ENCODE data around the gene LRRC4C.

DNA sequence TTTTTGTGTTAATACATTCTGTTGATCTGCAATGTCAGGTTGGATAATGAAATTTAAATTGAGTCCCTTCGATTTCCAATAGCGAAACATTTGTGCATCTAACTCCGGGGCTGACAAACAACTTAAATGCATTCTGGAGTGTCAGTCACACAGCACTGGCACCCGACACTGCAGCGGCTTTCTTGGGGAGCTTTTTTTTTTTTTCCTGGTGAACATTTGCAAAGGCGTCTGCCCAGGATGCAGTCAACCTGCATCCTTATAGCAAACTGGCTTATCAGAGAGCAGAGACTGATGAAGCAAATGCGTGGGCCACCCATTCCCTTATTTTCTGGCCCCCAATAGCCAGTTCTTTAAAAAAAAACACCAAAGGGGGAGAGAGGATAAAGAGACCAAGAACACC lies 1167.7 kb downstream of the LRRC4C start:
- TF ChIP-seq, protein P1, sequence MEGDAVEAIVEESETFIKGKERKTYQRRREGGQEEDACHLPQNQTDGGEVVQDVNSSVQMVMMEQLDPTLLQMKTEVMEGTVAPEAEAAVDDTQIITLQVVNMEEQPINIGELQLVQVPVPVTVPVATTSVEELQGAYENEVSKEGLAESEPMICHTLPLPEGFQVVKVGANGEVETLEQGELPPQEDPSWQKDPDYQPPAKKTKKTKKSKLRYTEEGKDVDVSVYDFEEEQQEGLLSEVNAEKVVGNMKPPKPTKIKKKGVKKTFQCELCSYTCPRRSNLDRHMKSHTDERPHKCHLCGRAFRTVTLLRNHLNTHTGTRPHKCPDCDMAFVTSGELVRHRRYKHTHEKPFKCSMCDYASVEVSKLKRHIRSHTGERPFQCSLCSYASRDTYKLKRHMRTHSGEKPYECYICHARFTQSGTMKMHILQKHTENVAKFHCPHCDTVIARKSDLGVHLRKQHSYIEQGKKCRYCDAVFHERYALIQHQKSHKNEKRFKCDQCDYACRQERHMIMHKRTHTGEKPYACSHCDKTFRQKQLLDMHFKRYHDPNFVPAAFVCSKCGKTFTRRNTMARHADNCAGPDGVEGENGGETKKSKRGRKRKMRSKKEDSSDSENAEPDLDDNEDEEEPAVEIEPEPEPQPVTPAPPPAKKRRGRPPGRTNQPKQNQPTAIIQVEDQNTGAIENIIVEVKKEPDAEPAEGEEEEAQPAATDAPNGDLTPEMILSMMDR (IDR thresholded peaks at IDR 0.05): no peak
- TF ChIP-seq POLR2A (IDR thresholded peaks at IDR 0.05): no peak
